ENCODE measurements around the gene PI16.

- TF ChIP-seq EZH2 (IDR thresholded peaks at IDR 0.05; ENCODE audit: insufficient read depth, poor library complexity, severe bottlenecking) = no peak
- TF ChIP-seq EZH2phosphoT487 (IDR thresholded peaks at IDR 0.05; ENCODE audit: insufficient read depth, low read depth) = no peak
Measured at GRCh38 chr6:36916126-36916525, 38.4 kb upstream of the PI16 start.

All from GM23248 (cell line).